HCEC 1CT (cell line): ENCODE measurements around the gene PLBD1.

Experiments used
- DNase-seq: peaks from one replicate; pipeline ENCODE4 v3.0.0-alpha.2; 2017

Gene PLBD1, protein sequence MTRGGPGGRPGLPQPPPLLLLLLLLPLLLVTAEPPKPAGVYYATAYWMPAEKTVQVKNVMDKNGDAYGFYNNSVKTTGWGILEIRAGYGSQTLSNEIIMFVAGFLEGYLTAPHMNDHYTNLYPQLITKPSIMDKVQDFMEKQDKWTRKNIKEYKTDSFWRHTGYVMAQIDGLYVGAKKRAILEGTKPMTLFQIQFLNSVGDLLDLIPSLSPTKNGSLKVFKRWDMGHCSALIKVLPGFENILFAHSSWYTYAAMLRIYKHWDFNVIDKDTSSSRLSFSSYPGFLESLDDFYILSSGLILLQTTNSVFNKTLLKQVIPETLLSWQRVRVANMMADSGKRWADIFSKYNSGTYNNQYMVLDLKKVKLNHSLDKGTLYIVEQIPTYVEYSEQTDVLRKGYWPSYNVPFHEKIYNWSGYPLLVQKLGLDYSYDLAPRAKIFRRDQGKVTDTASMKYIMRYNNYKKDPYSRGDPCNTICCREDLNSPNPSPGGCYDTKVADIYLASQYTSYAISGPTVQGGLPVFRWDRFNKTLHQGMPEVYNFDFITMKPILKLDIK

DNA sequence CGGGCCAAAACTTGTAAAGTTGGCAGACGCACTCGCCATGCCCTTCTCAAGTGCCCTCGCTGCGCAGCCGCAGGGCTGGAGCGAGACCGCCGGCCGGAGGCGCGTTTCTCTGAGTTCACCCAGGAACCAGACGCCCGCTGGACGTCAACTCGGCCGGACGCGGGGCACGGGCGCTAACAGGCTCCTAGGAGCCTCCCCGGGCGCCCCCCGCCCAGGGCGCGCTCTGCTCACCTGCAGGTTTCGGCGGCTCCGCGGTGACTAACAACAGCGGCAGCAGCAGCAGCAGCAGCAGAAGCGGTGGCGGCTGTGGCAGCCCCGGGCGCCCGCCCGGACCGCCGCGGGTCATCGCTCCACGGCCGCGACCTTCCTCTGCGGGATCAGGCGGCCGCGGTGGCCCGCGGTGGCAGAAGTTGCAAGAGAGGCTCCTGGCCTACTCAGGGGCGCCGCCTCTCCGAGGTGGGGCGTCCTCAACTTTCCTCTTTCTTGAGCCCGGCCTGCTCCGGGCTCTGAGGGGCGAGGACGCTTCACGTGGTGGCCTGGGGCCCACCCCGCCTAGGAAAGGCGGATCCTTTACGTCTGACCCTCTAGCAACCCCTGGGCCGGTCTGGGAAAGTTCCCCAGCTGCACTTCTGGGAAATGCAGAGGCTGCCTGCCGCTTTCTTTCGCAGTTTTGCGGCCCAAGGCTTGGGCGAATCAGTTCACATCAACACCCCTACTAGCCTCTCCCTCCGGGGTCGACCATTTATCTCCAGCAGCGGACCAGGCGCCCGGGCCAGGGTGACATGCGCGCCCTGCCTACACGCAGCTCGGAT is at the start of gene PLBD1:
Gene PLBD1, minus strand, starts transcription at position 533 of the 812 bp plus-strand sequence. Its CDS starts 187 bp downstream, at position 346.
- DNase-seq = no peak

DNA sequence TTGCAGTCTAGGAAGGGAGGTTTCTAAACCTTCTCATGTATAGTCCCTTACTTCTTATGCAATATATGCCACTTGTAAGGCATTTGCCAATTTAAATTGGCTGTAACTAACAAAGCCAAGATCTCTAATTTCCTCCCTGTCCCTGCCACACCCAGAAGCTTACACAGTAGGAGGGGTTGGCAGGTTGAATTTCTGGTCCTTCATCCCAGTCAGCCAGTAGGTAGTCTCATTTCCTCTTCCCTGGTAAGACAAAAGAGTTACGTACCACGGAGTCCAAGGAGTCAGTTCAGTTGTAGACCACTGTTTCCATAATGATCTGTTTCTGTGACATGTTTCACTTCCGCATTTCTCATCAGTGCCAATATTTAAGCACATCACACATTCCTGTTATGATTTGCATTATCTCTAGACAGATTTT is 47.0 kb upstream of the PLBD1 start:
- DNase-seq = no peak

DNA sequence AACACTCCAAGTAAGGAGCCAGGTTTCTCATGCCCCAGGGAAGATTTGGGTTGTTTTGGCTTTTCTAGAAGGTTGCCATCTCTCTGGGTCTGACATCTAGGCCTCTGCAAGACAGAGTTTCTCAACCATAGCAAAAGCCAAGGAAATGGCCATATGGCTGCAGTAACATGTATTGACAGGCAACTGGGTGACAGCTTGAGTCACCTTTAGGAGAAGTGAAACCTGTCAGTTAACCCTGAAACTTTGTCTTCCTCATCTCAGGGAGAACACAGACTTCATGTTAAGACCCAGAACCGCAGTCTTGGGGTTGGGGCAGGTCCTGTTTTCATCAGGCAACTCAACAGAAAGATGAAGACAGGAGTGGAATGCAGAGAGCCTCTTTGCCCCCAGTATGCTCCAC is 46.0 kb upstream of the PLBD1 start:
- no peak for DNase-seq

DNA sequence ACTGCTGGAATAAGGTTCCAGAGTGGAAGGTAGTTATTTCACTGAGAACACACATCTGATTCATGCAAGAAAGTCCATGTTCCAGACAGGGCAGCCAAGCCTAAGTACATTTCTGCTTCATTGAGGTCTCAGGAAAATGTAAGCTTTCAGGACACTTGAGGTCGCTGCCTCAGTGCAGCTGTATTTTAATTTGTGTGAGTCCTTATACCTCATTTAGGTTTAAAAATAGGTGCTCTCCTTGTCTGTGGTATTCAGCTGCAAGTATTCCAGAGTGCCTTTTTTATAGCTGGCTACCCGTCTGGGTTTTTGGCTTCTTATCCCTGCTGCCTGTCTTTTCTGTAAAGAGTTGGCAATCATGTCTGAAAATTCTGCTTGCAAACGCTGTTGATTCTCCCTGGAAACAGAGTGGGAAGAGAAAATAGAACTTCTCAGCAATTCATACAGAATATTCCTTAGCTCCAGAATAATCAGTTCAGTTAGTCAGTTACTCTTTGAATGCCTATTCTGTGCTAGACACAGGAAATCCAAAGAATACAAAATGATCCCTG is 45.3 kb upstream of the PLBD1 start:
- DNase-seq = no peak

DNA sequence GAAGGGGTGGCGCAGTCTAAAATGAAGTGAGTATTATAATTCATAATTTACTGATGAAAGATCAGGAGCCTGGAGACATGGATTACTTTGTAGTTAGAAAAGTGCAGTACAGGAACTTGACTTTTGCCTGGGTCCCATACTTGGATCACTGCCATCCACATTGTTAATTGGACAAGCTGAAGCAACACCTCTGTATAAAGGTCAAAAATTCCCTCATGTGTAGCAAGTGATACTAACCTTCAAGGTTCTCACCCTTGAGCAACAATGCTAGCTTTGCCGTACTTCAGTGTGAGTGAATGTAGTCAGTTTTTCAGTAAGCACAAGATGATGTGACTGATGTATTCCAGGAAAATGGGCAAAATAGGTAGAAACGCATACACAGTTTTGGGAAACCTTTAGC is 44.6 kb upstream of the PLBD1 start:
- DNase-seq = no peak

DNA sequence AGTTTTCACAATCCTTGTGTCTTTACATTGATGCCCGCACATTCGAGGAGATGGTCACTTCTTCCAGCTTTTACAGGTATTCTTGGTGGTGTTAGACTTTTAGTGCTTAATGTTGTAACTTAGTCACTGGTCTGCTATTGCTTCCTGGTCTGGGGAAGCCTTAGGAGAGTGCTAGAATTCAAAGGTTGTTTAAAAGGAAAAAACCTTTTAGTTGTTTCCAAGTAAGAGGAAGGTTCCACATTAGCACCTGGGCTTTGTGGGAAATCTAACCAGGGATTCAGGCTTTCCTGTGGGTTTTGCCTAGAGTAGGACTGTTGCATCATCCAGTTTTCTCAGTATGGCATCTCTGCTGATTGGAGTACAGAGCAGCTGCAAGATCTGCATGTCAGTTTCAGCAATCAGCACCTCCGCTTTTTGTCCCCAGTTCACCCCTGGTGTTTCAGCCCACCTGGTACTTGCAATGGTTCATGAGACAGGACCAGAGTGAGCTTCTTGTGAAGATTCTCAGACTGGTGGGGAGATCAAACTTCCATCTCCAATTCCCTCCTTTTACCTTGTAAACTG is 44.0 kb upstream of the PLBD1 start:
- DNase-seq = no peak

DNA sequence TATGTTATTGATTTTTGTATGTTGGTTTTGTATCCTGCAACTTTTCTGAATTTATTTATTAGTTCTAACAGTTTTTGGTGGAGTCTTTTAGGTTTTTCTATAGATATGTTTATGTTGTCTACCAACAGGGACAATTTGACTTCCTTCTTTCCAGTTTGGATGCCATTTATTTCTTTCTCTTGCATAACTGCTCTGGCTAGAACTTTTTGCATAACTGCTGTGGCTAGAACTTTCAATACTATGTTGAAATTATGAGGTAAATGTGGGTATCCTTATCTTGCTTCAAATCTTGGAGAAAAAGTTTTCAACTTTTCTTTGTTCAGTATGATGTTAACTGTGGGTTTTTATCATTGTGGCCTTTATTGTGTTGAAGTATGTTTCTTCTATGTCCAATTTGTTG is 39.9 kb upstream of the PLBD1 start:
- DNase-seq = no peak

DNA sequence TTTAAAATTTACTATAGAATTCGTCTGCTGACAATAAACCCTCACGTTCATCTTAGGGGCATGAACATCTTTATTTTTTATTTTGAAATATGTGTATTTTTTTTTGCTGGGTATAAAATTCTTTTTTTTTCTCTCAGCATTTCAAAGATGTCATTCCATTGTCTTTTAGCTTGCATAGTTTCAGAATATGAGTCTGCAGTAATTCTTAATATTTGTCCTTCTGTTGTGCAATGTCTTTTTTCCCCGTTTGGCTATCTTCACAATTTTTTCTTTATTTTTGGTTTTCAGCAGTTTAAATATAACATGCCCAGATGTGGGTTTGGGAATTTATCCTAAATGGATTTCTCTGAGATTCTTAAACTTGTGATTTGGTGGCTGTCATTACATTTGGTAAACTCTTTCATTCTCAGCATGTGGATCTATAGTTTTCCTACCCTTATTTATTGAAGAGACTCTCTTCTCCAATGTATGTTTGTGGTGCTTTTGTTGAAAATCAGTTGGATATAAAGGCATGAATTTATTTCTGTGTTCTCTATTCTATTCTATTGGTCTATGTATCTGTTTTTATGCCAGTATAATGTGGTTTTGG is 37.8 kb upstream of the PLBD1 start:
- no peak for DNase-seq

DNA sequence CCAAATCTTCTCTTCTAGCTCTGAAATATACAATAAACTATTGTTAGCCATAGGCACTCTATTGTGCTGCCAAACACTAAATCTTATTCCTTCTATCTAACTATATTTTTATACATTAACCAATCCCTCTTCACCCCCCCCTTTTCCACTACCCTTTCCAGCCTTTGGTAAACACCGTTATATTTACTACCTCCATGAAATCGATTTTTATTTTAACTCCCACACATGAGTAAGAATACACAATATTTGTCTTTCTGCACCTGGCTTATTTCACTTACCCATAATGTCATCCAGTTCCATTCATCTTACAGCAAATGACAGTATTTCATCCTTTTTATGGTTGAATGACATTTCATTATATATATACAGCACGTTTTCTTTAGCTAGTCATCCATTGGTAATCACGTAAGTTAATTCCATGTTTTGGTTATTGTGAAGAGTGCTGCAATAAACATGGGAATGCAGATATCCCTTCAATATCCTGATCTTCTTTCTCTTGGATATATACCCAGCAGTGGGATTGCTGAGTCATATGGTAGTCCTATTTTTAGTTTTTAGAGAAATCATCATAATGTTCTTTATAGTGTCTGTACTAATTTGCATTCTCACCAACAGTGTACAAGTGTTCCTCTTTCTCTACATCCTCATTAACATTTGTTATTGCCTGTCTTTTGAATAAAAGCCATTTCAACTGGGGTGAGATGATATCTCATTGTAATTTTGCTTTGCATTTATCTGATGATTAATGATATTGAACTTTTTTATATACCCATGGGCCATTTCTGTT is 34.2 kb upstream of the PLBD1 start:
- no peak for DNase-seq

DNA sequence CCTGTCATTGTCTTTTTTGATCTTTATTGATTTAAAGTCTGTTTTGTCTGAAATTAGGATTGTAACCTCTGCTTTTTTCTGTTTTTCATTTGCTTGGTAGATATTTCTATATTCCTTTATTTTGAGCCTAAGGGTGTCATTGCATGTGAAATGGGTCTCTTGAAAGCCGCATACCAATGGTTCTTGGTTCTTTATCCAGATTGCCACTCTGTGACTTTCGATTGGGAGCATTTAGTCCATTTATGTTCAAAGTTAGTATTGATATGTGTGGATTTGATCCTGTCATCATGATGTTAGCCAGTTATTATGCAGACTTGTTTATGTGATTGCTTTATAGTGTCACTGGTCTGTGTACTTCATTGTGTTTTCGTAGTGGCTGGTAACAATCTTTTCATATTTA is 29.8 kb upstream of the PLBD1 start:
- no peak for DNase-seq

DNA sequence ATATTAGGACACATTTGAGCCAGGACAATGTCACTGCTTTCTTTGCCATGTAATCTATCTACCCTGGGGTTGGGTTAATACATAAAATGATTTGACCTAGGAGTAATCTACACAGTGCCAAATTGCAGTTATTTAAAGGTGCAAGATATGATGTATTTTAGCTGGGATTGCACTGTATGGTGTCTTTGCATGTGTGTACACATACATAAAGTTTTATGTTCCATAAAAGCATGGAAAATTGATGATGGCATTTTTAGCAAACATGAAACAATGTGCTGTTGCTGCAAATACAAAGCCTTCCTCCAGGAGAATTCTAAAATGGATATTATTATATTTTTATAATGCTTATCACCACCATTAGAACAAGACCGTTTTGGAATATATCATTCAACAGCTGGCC is 24.0 kb upstream of the PLBD1 start:
- DNase-seq = no peak

DNA sequence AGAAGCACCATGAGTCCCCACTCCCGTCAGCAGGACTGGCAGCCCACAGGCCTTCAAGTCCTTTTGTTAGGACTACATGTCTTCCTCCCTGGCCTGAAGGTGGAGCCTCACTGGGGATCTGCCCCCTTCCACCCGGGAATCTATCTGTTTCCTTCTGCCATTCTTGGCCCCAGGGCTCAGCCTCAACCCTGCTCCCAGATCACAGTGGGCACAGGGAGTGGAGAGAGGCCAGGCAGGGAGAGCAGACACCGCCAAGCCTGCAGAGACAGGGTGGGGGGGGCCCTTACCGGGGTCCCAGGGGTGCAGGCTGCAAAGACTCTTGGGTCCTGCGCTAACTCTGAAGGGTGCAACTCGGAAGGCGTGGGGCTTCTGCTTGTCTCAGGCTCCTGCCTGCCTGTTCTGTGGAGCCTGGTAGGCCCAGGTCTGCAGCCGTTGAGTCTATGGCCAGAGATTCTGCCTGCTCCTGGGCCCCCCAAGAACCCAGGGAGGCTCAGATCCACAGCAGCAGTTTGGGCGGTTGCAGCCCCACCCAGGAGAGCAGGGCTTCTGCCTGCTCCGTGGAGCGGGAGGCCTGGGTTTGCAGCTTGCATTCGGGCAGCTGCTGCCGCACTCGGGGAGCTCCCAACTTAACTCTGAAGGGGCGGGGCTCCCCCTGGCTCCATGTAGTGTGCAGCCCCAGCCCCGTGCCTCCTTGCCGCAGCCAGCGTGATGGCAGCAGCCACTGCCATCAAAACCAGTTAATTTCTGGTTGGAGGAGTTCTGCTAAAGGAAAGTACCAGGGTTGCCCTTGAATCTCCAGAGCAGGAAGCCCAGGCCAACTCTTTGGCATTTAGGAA is 21.7 kb upstream of the PLBD1 start:
- no peak for DNase-seq

DNA sequence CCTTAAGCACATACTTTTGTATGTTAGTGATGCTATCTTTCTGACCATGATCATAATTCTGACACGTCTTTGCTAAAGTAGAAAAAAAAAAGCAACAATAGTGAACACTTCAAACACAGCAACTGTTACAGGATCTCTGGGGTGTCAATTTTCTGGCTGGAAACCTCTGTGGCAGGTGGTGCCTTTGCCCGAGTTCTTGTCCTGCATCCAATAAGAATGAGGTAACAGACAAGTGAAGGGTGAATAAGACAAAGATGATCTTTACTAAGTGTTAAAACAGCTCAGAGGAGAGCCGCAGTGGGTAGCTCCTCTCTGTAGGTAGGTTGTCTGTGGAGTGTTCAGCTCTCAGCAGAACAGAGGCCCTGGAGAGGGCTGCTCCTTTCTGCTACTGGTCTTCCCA is 20.9 kb upstream of the PLBD1 start:
- no peak for DNase-seq

DNA sequence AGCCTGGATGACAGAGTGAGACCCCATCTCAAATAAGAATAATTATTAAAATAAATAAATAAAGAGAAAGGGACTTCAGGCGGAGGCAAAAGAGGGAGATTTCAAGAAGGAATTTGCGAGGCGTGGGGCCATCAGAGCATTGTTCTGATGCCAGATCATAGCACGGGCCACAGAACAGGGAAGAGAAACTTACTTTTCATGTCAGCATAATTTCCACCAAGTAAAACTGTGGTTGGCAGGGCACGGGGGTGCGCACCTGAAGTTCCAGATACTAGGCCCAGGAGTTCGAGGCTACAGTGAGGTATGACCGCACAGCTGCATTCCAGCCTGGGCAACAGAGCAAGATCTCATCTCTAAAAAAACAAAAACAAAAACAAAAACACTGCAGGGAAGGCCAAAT is 11.0 kb upstream of the PLBD1 start:
- no peak for DNase-seq

DNA sequence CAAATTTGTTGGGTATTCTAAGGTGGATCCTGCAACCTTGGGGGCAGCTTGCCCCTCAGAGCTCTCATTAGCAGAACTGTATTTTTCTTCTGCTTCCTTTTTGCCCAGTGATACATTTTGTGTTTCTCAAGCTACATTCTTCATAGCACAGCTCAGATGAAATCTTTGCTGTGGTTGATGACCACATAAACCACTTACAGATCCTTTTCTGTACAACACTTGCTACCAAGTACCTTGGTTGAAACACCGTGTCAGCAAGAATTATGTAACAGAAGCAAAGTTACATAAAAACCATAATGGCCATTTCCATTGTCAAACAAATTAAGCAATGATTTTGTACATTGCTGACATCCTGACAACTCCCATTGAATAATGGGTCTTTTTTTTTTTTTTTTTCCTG is 9.7 kb upstream of the PLBD1 start:
- peak; percentile 2 for DNase-seq

DNA sequence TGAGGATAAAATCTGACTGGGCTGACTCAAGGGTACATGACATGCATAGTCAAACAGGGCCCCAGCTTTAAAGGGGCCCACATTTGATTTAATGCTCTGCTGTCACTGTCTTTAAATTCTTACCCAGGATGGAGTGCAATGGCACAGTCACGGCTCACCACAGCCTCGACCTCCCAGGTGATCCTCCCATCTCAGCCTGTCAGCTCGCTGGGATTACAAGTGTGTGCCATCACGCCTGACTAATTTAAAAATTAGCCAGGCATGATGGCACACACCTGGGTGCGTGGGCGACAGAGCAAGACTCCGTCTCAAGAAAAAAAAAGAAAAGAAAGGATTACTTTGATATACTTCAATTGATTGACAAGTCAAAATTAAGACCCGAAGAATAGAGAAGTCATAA is 9.2 kb upstream of the PLBD1 start:
- DNase-seq = no peak

DNA sequence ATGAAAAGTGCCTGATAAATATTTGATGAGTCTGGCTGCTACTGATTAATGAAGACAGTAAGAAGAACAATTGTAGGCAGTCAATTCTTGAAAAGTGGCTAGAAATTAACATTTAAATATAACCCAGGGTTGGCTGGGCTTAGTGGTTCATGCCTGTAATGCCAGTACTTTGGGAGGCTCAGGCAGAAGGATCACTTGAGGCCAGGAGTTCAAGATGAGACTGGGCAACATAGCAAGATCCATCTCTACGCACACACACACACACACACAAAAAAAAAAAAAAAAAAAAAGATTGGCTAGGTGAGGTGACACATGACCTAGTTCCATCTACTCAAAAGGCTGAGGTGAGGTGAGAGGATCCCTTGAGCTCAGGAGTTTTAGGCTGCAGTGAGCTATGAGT is 7.9 kb upstream of the PLBD1 start:
- no peak for DNase-seq

DNA sequence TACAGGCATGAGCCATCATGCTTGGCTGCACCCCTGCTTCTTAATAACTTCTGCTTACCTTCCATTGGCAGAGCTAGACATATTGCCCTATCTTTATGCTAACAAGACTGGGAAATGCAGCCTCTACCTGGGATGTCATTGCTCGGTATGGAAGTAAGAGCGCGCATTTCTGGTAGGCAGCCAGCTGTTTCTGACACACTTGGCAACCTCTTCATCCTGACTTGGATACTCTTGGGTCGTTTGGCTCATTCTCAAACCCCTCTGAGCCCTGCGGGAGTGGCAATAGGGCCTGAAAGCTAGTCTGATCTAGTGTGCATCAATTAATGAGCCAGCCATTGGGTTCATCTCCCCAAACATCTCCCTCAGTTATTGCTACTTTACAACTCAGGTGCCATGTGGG is 5.4 kb upstream of the PLBD1 start:
- DNase-seq = no peak

DNA sequence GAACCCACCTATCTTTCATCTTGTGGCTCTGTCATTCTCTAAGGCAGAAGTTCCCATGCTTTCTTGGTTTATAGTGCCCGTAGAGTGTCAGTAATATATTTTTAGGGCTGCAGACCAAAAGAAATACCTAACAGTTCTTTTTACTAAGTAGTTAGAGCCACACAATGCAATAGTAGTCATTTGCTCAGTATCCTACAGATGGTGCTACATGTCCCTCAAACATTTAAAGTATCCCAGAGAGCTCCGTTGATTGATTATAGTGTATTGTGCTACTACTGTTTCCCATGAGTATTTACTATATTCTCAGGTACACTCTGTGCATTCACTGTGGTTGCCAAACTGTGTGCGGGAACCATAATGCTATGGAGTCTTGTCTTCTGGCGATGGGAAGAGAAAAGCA is 4.7 kb upstream of the PLBD1 start:
- no peak for DNase-seq

DNA sequence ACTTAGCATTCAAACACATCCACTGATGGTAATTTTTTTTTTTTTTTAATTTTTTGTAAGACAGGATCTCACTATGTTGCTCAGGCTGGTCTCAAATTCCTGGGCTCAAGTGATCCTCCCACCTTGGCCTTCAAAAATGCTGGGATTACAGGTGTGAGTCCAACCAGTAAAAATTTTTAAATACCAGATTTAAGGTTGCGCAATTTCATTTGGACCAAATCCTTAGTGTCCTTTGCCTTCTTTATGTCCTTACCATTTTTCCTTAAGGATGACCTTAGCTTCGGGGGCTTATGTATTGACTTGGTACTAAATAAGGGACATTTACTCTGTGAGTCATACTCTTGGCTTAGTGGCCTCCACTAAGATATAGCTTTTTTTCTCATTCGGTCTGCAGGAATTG is 4.1 kb upstream of the PLBD1 start:
- DNase-seq = no peak

DNA sequence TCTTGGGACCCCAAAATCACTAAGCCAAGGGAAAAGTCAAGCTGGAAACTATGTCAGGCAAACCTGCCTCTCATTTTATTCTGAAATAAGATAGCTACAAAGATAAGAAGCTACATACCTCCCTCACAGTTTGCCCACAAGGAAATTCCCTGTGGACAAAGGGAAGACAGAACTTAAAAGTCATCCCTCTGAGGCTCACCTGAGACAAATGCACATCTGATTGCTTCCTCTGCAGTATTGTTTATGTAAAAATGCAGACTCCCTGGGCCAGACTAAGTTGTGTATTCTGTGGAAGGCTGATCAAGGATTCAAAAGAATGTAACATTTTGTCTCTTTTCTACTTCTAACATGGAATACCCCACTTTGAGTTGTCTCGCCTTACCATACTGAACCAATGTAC is 2.5 kb upstream of the PLBD1 start:
- DNase-seq = no peak
